Measurements from ENCODE around the gene C1orf159. TPM values are rescaled to one million over a fixed set of nuclear protein-coding genes. Genes with fewer than 3 reads are reported as not detected.
A peak's percentile ranks its signal among the peaks of the same experiment; 100 is the strongest.

C1orf159 gene
- total RNA-seq, 1 donor from 2014 or later = 20.2 TPM

DNA sequence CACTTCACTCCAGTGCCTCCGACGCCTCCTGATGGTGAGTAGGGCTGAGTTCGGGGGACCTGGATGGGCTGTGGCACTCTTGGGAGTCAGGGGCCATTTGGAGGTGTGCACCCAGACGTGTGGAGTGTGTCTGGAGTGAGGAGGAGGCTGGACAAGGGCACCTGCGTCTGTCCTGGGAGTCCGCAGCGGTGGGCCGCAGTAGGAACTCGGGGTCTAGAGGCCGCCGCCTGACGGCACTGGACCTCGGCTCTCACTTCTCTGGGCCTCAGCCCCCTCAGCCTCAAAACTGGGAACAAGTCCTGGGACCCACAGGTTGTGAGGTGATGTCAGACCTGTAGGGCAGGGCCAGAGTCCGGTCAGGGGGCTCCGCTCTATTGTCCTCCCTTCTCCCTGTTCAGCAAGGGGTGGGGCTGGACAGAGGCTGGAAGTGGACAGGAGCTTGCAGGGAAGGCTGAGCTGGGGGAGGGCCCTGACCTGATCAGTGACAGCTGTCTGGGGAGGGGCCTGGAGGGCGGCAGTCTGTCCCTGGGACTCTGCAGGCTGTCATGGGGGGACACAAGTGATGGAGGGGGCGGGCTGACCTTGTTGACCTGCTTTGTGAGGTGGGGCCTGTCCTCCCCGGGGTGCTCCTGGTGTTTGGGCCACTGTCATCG, 80.5 kb downstream of the C1orf159 start:
- no peak for DNase-seq (ENCODE audit: low read depth)
- H3K4me3 ChIP-seq (ENCODE audit: low read depth, low read length) = no peak overlapping the region
- TF ChIP-seq, protein P1, sequence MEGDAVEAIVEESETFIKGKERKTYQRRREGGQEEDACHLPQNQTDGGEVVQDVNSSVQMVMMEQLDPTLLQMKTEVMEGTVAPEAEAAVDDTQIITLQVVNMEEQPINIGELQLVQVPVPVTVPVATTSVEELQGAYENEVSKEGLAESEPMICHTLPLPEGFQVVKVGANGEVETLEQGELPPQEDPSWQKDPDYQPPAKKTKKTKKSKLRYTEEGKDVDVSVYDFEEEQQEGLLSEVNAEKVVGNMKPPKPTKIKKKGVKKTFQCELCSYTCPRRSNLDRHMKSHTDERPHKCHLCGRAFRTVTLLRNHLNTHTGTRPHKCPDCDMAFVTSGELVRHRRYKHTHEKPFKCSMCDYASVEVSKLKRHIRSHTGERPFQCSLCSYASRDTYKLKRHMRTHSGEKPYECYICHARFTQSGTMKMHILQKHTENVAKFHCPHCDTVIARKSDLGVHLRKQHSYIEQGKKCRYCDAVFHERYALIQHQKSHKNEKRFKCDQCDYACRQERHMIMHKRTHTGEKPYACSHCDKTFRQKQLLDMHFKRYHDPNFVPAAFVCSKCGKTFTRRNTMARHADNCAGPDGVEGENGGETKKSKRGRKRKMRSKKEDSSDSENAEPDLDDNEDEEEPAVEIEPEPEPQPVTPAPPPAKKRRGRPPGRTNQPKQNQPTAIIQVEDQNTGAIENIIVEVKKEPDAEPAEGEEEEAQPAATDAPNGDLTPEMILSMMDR (conservative IDR thresholded peaks at IDR 0.05; ENCODE audit: low read depth, low read length) = no peak

DNA sequence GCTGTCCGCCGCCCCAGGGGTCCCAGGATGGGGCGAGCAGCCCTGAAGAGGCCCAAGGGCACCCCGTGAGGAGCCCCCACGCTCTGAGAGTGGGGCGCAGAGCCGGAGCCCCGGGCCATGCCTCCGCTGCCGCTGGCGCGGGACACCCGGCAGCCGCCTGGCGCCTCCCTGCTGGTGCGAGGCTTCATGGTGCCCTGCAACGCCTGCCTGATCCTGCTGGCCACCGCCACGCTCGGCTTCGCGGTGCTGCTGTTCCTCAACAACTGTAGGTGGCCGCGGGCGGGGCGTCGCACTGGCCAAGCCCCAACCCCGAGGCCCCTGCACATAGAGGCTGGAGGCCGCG, 81.5 kb downstream of the C1orf159 start:
- H3K4me3 ChIP-seq (ENCODE audit: low read depth, low read length) = no peak overlapping the region
- TF ChIP-seq, protein P1 (conservative IDR thresholded peaks at IDR 0.05; ENCODE audit: low read depth, low read length) = no peak
- no peak for DNase-seq (ENCODE audit: low read depth)

DNA sequence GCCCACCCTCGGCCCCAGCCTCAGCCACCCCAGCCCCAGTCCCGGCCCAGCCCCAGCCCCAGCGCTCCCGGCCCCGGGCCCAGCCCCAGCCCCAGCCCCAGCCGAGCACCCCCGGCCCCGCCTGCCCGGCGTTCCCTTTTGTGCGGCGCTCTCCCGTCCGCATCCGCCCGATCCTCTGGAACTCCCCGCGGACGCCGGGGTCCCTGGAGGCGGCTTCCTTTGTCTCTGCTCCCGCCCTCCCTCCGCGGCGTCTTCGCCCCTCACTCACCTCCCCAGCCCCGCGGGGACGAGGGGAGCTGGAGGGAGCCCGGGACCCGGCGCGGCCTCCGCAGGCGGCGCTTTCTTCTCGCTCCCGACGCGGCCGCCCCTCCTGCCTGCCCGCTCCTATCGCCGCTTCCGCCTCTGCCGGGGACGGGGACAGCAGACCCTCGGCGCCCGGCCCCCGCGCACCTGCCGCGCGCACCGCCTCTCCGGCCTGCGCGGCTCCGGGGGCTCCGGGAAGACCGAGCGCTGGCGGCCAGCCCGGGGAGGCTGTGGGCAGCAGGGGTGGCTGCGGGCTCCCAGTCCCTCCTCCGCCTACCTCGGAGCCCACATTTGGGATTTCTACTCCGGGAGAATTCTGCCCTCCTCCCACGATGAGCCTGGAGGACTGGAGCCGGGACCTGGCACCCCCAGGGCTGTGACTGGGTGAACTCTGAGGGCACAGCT, 82.0 kb downstream of the C1orf159 start:
- no peak for DNase-seq (ENCODE audit: low read depth)
- no peak overlapping the region for H3K4me3 ChIP-seq (ENCODE audit: low read depth, low read length)
- TF ChIP-seq, protein P1 (conservative IDR thresholded peaks at IDR 0.05; ENCODE audit: low read depth, low read length) = no peak

DNA sequence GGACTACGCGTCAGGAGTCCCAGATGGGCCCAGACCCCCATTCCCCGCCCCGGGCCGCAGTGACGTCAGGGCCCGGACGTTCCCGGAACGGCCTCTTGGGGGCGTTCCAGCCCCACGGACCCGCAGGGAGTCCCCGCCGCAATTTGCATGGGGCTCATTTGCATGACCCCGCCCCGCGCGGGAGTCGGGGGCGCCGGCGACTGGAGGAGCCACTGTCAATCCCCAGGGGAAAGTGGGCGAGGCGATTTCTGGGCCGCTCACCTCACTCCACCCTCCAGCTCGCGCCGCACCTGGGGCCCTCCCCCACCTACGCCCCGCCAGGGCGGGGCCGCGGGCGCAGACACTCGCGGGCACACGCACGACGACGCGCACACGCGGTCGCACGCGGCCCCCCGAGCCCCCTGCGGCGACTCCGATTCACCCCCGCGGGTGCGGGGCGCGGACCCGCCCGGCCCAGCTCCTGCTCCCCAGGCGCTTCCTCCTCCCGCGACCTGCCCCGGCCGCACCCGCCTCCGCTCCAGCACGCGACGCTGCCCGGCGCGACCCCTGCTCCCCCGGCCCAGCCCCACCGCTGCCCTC, 82.8 kb downstream of the C1orf159 start:
- H3K4me3 ChIP-seq (ENCODE audit: low read depth, low read length) = no peak overlapping the region
- no peak for DNase-seq (ENCODE audit: low read depth)
- TF ChIP-seq, protein P1 (conservative IDR thresholded peaks at IDR 0.05; ENCODE audit: low read depth, low read length) = peak; percentile 53

DNA sequence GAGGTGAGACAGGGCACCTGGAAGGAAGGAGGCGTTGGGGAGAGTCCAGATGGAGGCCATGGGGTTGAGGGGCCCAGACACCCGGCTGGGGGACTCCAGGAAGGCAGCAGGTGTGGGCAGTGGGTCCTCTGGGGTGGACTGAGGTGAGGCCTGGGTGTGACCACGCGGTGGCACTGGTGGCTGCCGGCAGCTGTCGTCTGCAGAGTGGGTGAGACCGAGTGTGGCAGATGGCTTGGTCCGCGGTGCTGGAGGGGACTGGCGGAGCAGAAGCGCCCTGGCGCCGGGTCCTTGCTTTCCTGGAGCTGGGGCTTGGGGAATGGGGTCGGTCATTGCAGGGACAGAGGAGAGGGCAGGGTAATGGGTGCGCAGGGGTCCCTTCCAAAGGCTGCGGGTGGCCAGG, 83.5 kb downstream of the C1orf159 start:
- no peak overlapping the region for H3K4me3 ChIP-seq (ENCODE audit: low read depth, low read length)
- no peak for DNase-seq (ENCODE audit: low read depth)
- TF ChIP-seq, protein P1 (conservative IDR thresholded peaks at IDR 0.05; ENCODE audit: low read depth, low read length) = no peak

Other genes starting within 250 kb of the C1orf159 start
- gene SAMD11, start 192.2 kb downstream of the C1orf159 start, total RNA-seq = 0.51 and 3.5 TPM in 2 replicates
- gene NOC2L, start 156.8 kb downstream of the C1orf159 start, total RNA-seq = 73.9 and 132 TPM in 2 replicates
- 11.9 and 33.3 TPM in 2 replicates for gene KLHL17, start 155.5 kb downstream of the C1orf159 start, total RNA-seq
- gene PLEKHN1, start 149.6 kb downstream of the C1orf159 start, total RNA-seq = 3.1 and 6.8 TPM in 2 replicates
- not detected in 2 replicates for gene PERM1, start 134.0 kb downstream of the C1orf159 start, total RNA-seq
- 141 and 193 TPM in 2 replicates for gene HES4, start 116.0 kb downstream of the C1orf159 start, total RNA-seq
- 66.0 and 75.6 TPM in 2 replicates for gene ISG15, start 102.6 kb downstream of the C1orf159 start, total RNA-seq
- 261 and 462 TPM in 2 replicates for gene AGRN, start 96.0 kb downstream of the C1orf159 start, total RNA-seq
- gene RNF223, start 41.8 kb downstream of the C1orf159 start, total RNA-seq = 0.36 and 1.6 TPM in 2 replicates
- gene TTLL10, start 57.8 kb upstream of the C1orf159 start, total RNA-seq = not detected in 2 replicates
- gene TNFRSF18, start 90.5 kb upstream of the C1orf159 start, total RNA-seq = 0.65 and 3.1 TPM in 2 replicates
- gene TNFRSF4, start 98.1 kb upstream of the C1orf159 start, total RNA-seq = 0.36 and 0.40 TPM in 2 replicates
- 149 and 156 TPM in 2 replicates for gene SDF4, start 115.9 kb upstream of the C1orf159 start, total RNA-seq
- gene B3GALT6, start 116.1 kb upstream of the C1orf159 start, total RNA-seq = 34.1 and 36.6 TPM in 2 replicates
- 1.7 and 5.1 TPM in 2 replicates for gene C1QTNF12, start 130.6 kb upstream of the C1orf159 start, total RNA-seq
- 49.3 and 84.1 TPM in 2 replicates for gene UBE2J2, start 157.8 kb upstream of the C1orf159 start, total RNA-seq
- 0.14 and 1.5 TPM in 2 replicates for gene SCNN1D, start 164.3 kb upstream of the C1orf159 start, total RNA-seq
- 21.8 and 29.1 TPM in 2 replicates for gene ACAP3, start 191.8 kb upstream of the C1orf159 start, total RNA-seq
- gene PUSL1, start 192.5 kb upstream of the C1orf159 start, total RNA-seq = 46.5 and 92.7 TPM in 2 replicates
- gene INTS11, start 208.6 kb upstream of the C1orf159 start, total RNA-seq = 58.7 and 118 TPM in 2 replicates
- 40.1 and 42.4 TPM in 2 replicates for gene CPTP, start 208.7 kb upstream of the C1orf159 start, total RNA-seq
- gene TAS1R3, start 215.2 kb upstream of the C1orf159 start, total RNA-seq = not detected in 2 replicates
- gene DVL1, start 233.3 kb upstream of the C1orf159 start, total RNA-seq = 78.6 and 113 TPM in 2 replicates
- gene MXRA8, start 242.5 kb upstream of the C1orf159 start, total RNA-seq = 43.2 and 137 TPM in 2 replicates